GM19240 (cell line): ENCODE data around the gene PPIH.
"Not testable (repeated sequence)": the region's sequence is repeated elsewhere in the genome, so short reads cannot be mapped to it uniquely, and the experiment has no call there.

Source experiments
- DNase-seq: peaks from one replicate; pipeline ENCODE4 v3.0.0; 2011; ENCODE audit warnings: low spot score; ENCODE audit not compliant: insufficient read length

The PPIH gene

GRCh38 chr1:42682484-42682738 lies 24.2 kb downstream of the PPIH start:
- not testable (repeated sequence) for DNase-seq

DNA sequence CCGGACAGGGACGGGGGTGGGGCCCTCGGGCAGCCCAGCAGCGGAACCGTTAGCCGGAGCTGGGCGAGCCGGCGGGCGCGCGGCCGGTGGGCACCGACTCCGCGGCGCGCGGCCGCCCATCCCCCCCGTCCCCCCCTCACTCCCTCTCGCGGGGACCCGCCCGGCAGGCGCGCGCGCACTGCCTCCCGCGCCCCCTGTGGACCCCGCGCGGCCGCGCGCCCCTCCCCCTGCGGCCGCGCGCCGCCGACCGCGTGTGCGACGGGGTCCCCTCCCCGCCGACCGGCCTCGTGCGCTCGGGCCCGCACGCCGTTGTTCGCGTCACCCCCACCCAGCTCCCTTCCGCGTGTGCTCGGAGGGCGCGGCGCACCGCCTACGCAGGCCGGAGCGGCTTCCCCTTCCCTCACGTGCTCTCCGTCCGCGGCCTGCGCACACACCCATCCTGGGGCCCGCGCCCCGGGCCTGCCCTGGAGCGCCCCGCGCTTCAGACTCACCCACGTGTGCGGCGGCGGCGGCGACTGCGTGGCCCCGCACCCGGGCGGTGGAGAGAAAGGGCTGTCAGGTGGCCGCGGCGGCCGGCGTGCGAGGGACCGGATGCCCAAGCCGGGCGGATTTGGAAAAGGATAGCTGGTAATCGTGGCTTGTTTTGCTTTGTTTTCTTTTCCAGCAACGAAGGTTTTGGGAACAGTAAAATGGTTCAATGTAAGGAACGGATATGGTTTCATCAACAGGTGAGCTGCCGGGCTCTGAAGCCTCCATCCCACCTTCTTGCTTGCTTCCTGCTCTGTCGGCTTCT lies 24.7 kb downstream of the PPIH start:
- peak; percentile 37 for DNase-seq

- DNase-seq = no peak
These were observed 25.9 kb downstream of the PPIH start for GRCh38 chr1:42684139-42684538.

DNA sequence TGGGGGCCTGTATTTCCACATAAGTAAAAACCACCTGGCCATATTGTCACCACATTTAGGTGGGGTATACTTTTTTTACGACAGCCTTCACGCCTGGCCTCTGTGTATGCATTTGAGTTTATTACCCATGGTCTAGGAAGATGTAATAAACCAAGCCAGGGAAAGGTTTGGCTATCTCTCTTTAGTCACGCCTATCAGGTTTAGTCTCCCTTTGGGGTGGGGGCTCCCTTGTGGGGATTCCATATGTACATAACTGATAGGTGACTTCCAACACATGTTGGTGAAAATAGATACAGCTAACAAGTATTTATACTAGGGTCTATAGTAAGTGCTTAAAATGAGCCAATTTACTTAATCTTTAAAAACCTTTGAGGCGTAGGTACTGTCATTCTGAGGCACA lies 28.2 kb downstream of the PPIH start:
- DNase-seq = no peak

DNA sequence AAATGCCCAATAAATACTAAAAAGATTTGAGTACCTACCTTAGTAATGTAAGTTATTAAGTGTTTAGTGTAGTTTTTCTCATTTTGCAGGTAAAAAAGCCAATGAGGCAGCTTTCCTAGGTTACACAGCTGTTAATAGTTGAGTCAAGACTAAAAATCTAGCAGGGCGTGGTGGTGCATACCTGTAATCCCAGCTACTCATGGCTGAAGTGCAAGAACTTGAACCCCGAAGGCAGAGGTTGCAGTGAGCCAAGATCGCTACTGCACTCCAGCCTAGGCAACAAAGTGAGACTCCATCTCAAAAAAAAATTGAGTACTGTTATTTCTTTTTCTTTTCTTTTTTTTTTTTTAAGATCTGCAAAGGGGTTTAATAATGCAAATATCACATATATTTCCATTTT lies 31.7 kb downstream of the PPIH start:
- no peak for DNase-seq

- no peak for DNase-seq
These were observed 32.4 kb downstream of the PPIH start for GRCh38 chr1:42690477-42691156.

DNA sequence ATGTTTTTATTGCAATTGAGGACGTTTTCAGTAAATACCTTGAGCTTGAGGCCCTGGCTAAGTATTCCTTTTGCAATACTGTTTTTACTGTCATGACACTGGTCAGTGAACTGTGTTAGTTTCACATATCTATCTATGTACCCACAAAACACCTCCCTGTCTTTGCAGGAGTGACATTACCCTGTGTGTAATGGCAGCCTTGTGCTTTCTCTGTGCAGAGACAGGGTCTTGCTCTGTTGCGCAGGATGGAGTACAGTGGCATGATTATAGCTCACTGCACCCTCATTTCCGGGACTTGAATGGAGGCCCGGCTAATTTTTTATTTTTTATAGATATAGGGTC lies 32.9 kb downstream of the PPIH start:
- DNase-seq = no peak

GRCh38 chr1:42692461-42692860 lies 34.2 kb downstream of the PPIH start:
- no peak for DNase-seq

DNA sequence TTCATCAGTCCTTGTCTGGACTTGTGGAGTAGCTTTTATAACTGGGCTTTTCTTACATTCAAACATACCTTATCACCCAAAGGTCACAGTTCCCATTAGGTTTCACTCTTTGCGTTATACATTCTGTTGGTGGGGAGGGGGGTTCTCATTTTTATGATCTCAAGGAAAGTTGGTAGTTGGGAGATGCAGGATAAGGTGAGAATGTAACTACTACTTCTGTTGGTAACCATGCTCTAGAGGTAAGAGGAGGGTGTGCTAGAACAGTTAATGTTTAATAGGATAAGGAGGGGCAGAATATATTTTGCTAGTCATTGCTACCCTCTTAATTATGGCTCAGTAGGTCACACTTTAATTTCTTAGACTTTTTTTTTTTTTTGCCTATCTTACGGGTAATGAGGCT lies 34.7 kb downstream of the PPIH start:
- no peak for DNase-seq

- no peak for DNase-seq
These were observed 40.0 kb downstream of the PPIH start for GRCh38 chr1:42698081-42698813.

DNA sequence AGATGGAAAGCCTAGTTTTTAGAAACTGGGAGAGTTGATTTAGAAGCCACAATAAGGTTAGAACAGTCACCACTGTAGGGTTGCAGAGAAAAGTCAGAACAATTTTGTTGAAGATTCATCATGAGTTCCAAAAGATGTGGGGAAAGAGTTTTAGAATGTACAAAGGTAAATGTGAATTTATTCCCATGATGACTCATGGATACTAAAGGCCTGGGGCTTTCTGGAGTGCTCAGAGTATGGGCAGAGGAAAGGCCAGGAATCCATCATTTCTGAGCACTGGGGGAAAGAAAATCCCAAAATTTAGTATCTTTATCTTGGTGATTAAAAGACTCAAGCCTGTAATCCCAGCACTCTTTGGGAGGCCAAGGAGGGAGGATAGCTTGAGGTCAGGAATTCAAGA lies 41.8 kb downstream of the PPIH start:
- DNase-seq = no peak

GRCh38 chr1:42703888-42704464 lies 45.8 kb downstream of the PPIH start:
- no peak for DNase-seq

GRCh38 chr1:42712808-42713207 lies 54.6 kb downstream of the PPIH start:
- not testable (repeated sequence) for DNase-seq

- no peak for DNase-seq
These were observed 55.1 kb downstream of the PPIH start for GRCh38 chr1:42713293-42713692.

DNA sequence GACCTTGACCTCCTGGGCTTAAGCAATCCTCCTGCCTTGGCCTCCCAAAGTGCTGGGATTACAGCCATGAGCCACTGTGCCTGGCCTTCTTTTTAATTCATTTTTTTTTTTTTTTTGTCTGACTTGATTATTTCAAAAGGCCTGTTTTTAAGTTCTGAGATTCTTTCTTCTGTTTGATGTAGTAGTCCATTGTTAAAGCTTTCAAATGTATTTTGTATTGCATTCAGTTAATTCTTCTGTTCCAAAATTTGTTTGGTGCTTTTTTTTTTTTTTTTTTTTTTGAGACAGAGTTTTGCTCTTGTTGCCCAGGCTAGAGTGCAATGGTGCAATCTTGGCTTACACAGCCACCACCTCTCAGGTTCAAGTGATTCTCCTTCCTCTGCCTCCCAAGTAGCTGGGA lies 56.2 kb downstream of the PPIH start:
- not testable (repeated sequence) for DNase-seq

DNA sequence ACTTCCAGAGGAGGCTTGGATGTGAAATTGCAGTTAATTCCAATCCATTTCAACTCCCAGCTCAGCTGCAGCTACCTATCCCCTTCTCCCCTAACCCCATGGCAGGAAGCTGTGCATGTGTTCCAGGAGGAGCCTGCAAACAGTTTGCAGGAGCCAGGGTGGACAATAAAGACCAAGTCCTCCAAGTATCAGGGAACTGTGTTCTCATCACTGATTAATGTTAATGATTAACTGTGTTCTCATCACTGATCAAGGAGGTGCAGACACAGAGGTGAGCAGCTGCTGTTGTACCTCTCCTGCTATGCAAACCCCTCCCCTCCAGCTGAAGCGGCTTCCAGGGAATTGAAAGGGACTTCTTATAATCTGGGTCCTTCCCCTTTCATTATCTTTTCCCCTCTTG lies 62.6 kb downstream of the PPIH start:
- no peak for DNase-seq

DNA sequence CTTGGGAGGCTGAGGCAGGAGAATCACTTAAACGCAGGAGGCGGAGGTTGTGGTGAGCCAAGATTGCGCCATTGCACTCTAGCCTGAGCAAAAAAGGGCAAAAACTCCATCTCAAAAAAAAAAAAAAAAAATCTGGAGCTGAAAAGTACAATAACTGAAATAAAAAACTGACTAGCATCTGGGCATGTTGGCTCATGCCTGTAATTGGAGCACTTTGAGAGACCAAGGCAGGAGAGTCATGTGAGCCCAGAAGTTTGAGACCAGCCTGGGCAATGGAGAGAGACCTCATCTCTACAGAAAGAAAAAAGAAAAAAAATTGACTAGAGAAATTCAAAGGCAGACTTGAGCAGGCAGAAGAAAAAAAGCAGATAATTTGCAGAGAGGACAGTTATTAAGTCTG lies 63.7 kb downstream of the PPIH start:
- DNase-seq = no peak

DNA sequence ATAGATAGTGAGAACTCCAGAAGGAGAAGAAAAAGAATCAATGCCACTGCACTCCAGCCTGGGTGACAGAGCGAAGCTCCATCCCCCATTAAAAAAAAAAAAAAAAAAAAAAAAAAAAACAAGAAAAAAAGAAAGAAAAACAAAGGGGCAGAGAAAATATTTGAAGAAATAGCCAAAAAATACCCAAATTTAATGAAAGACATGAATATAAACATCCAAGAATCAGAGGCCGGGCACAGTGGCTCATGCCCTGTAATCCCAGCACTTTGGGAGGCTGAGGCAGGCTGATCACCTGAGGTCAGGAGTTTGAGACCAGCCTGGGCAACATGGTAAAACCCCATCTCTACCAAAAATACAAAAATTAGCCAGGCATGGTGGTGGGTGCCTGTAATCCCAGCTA lies 64.2 kb downstream of the PPIH start:
- not testable (repeated sequence) for DNase-seq

DNA sequence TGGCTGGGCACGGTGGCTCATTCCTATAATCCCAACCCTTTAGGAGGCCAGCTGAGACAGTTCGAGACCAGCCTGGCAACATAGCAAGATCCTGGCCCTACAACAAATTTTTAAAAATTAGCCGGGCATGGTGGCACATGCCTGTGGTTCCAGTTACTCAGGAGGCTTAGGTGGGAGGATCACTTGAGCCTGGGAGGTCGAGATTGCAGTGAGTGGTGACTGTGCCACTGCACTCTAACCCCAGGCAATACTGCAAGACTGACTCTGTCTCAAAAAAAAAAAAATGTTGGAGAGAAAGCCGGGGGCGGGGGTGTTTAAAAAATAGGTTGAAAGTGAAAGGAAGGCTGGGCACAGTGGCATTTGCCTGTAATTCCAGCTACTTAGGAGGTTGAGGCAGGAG lies 65.3 kb downstream of the PPIH start:
- DNase-seq = no peak

DNA sequence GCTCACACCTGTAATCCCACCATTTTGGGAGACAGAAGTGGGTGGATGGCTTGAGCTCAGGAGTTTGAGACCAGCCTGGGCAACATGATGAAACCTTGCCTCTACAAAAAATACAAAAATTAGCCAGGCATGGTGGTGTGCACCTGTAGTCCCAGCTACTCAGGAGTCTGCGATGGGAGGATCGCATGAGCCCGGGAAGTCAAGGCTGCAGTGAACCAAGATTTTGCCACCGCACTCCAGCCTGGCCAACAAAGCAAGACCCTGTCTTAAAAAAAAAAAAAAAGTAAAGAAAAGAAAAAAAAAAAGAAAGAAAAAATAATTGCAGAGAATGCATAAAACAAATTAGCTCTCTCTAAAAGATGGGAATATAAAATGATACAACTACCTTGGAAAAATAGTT lies 67.6 kb downstream of the PPIH start:
- DNase-seq = not testable (repeated sequence)
